IPS DF 4.7 (cell line): ENCODE measurements around the gene RHBDF2.

Experiments used
- DNase-seq: peaks from one replicate; pipeline ENCODE4 v3.0.0-alpha.2; 2013; ENCODE audit warnings: low spot score; ENCODE audit errors: extremely low read depth

The RHBDF2 gene

GRCh38 chr17:76501018-76501826 lies at the start of gene RHBDF2:
TSS of gene RHBDF2 (minus strand) at chr17:76501423. CDS start at chr17:76481524, 19,899 bp downstream.
- DNase-seq = no peak

GRCh38 chr17:76549539-76549938 lies 48.3 kb upstream of the RHBDF2 start:
- DNase-seq = no peak

- no peak for DNase-seq
Observed at GRCh38 chr17:76549215-76549518, 47.9 kb upstream of the RHBDF2 start.

GRCh38 chr17:76548378-76549214 lies 47.4 kb upstream of the RHBDF2 start:
- DNase-seq = no peak

- no peak for DNase-seq
Observed at GRCh38 chr17:76547642-76548202, 46.5 kb upstream of the RHBDF2 start.

- no peak for DNase-seq
Observed at GRCh38 chr17:76547183-76547641, 46.0 kb upstream of the RHBDF2 start.

- DNase-seq = no peak
Observed at GRCh38 chr17:76546556-76547182, 45.4 kb upstream of the RHBDF2 start.

- no peak for DNase-seq
Observed at GRCh38 chr17:76545918-76546555, 44.8 kb upstream of the RHBDF2 start.

- DNase-seq = no peak
Observed at GRCh38 chr17:76544546-76545365, 43.5 kb upstream of the RHBDF2 start.

GRCh38 chr17:76543826-76544545 lies 42.8 kb upstream of the RHBDF2 start:
- DNase-seq = no peak

- DNase-seq = no peak
Observed at GRCh38 chr17:76543482-76543825, 42.2 kb upstream of the RHBDF2 start.

- DNase-seq = no peak
Observed at GRCh38 chr17:76542984-76543383, 41.8 kb upstream of the RHBDF2 start.

GRCh38 chr17:76542566-76542971 lies 41.3 kb upstream of the RHBDF2 start:
- no peak for DNase-seq

GRCh38 chr17:76541739-76542454 lies 40.7 kb upstream of the RHBDF2 start:
- no peak for DNase-seq

- DNase-seq = peak; percentile 89
Observed at GRCh38 chr17:76540381-76541300, 39.4 kb upstream of the RHBDF2 start.

GRCh38 chr17:76539631-76540271 lies 38.5 kb upstream of the RHBDF2 start, which contains the start of gene PRCD:
TSS of gene PRCD (plus strand) at chr17:76540044. CDS start at chr17:76540142, 98 bp downstream.
- DNase-seq = no peak

- no peak for DNase-seq
Observed at GRCh38 chr17:76538941-76539570, 37.8 kb upstream of the RHBDF2 start.
